Uterus (tissue), 2 donors: ENCODE results near the gene CAMKV.

Experiments used
- POLR2A ChIP-seq, 2 donors: fragments of 450-650 bp; IDR thresholded peaks; one replicate each; pipeline ENCODE4 v1.6.1; 2016; ENCODE audit warnings: antibody characterized with exemption in 2 of 2, mild to moderate bottlenecking in 1 of 2, moderate library complexity in 1 of 2
- TF ChIP-seq, protein P1 (sequence below), 4 experiments: fragments of 200-600 bp in 2 of 4; fragments of 450-650 bp in 2 of 4; sonication (generic) in 2 of 4; IDR thresholded peaks; one replicate each; pipeline ENCODE4 v1.5.1; 2016 to 2019; ENCODE audit warnings: antibody characterized with exemption in 4 of 4, mild to moderate bottlenecking in 2 of 4, moderate library complexity in 1 of 4

DNA sequence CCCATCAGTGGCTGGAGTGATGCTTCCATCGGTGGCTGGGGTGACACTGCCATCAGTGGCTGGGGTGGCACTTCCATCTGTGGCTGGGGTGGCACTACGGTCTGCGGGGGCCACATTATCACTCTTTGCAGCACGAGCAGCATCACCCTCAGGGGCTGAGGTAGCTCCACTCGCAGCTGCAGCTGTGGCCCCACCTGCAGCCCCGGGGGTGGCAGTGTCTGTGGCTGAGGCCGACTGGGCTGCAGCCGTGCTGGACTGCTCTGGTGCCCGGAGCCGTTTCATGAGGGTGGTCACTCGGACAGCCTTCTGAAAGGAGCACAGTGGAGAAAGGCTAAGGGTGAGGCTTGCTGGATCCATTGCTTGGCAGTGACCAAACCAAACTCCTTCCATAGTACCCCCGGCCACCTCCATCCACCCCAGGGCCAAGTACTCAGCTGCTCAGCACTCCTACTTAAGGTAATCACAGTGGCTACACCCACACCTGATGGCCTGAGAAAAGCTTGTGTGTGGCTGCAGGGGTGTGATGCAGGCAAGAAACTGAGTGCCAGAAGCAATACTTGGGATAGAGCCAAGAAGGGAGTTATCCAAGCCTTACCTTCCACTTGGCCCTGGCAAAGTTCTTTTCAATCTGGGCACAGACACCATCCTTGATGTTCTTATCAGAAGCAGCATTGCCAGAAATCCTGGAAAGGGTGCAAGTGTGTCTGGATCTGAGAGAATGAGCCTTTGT lies 10.0 kb downstream of the CAMKV start:
- TF ChIP-seq, protein P1, sequence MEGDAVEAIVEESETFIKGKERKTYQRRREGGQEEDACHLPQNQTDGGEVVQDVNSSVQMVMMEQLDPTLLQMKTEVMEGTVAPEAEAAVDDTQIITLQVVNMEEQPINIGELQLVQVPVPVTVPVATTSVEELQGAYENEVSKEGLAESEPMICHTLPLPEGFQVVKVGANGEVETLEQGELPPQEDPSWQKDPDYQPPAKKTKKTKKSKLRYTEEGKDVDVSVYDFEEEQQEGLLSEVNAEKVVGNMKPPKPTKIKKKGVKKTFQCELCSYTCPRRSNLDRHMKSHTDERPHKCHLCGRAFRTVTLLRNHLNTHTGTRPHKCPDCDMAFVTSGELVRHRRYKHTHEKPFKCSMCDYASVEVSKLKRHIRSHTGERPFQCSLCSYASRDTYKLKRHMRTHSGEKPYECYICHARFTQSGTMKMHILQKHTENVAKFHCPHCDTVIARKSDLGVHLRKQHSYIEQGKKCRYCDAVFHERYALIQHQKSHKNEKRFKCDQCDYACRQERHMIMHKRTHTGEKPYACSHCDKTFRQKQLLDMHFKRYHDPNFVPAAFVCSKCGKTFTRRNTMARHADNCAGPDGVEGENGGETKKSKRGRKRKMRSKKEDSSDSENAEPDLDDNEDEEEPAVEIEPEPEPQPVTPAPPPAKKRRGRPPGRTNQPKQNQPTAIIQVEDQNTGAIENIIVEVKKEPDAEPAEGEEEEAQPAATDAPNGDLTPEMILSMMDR (IDR thresholded peaks at IDR 0.05): no peak
- no peak for TF ChIP-seq POLR2A (IDR thresholded peaks at IDR 0.05)
